ENCODE measurements around the gene KCNT1.

- TF ChIP-seq CTCF (IDR thresholded peaks at IDR 0.05) = no peak
- no peak for TF ChIP-seq POLR2A (IDR thresholded peaks at IDR 0.05)
These were observed 116.1 kb downstream of the KCNT1 start for GRCh38 chr9:135817951-135818717.

Data from esophagus squamous epithelium (tissue), 4 donors.